DND-41 (cell line): Measurements from ENCODE around the gene ANKMY1.

Source experiments
- ATAC-seq: fragments of 200-7000 bp; cut with Tn5 transposase; 3 replicates; pipeline ENCODE4 v1.9.1; 2021; ENCODE audit warnings: low read depth; ENCODE audit not compliant: insufficient read depth
- DNase-seq: peaks from one replicate; pipeline ENCODE4 v3.0.0-alpha.2; 2020
- H2AFZ ChIP-seq: 2 replicates; pipeline ENCODE4 v1.6.0; 2012; ENCODE audit warnings: low read depth, low read length
- H3K27ac ChIP-seq: 2 replicates; pipeline ENCODE4 v1.5.1; 2012; ENCODE audit warnings: low read length, inconsistent platforms
- H3K27me3 ChIP-seq: fragments of 200-600 bp; sonication (generic); 2 replicates; pipeline ENCODE4 v1.6.0; 2012; ENCODE audit warnings: low read length, mild to moderate bottlenecking, inconsistent platforms; ENCODE audit not compliant: insufficient read depth, poor library complexity
- H3K36me3 ChIP-seq: 2 replicates; pipeline ENCODE4 v1.5.1; 2012; ENCODE audit warnings: low read length, inconsistent platforms; ENCODE audit not compliant: insufficient read depth
- H3K4me1 ChIP-seq: 2 replicates; pipeline ENCODE4 v1.5.1; 2012; ENCODE audit warnings: mild to moderate bottlenecking, low read length; ENCODE audit not compliant: insufficient read depth
- H3K4me2 ChIP-seq: 2 replicates; pipeline ENCODE4 v1.6.0; 2012; ENCODE audit warnings: mild to moderate bottlenecking, moderate library complexity, low read length, inconsistent platforms; ENCODE audit not compliant: insufficient read depth
- H3K4me3 ChIP-seq, 2 experiments: fragments of 200-600 bp in 1 of 2; shearing (Covaris generic) in 1 of 2; 2 replicates each; pipeline ENCODE4 v1.5.1; 2012 to 2016; ENCODE audit warnings: inconsistent platforms in 2 of 2, low read length in 2 of 2, mild to moderate bottlenecking in 2 of 2, low read depth in 1 of 2, moderate library complexity in 1 of 2
- H3K79me2 ChIP-seq: 2 replicates; pipeline ENCODE4 v1.6.0; 2012; ENCODE audit warnings: low read length, inconsistent platforms; ENCODE audit not compliant: insufficient read depth
- H3K9ac ChIP-seq: 2 replicates; pipeline ENCODE4 v1.6.0; 2012; ENCODE audit warnings: low read depth, mild to moderate bottlenecking, inconsistent platforms, low read length, moderate library complexity
- H3K9me3 ChIP-seq: 2 replicates; pipeline ENCODE4 v1.5.1; 2012; ENCODE audit warnings: low read length, moderate library complexity, mild to moderate bottlenecking, inconsistent platforms; ENCODE audit not compliant: insufficient read depth, severe bottlenecking
- H4K20me1 ChIP-seq: 2 replicates; pipeline ENCODE4 v1.6.0; 2012; ENCODE audit warnings: low read length; ENCODE audit not compliant: insufficient read depth
- CTCF ChIP-seq: IDR thresholded peaks from 2 replicates; pipeline ENCODE4 v1.5.1; 2012; ENCODE audit warnings: borderline replicate concordance, low read length, moderate library complexity, mild to moderate bottlenecking; ENCODE audit not compliant: poor library complexity, severe bottlenecking; ENCODE audit errors: extremely low read depth
- EZH2 ChIP-seq: IDR thresholded peaks from 3 replicates; pipeline ENCODE4 v1.6.1; 2012; ENCODE audit warnings: borderline replicate concordance, low read depth, mild to moderate bottlenecking, moderate library complexity, low read length, inconsistent platforms; ENCODE audit not compliant: severe bottlenecking

Gene ANKMY1

GRCh38 chr2:240568678-240569522, 11.1 kb upstream of the ANKMY1 start:
- no peaks in the 10 kb centered on the region for H3K9me3 ChIP-seq
- peak overlapping the region; percentile 88 for H3K9ac ChIP-seq
- H3K27me3 ChIP-seq, result no peaks in the 10 kb centered on the region
- H3K4me3 ChIP-seq, result peak overlapping the region; percentile 64 to 71; a peak in 3 of 4 replicates
- no peak for TF ChIP-seq CTCF
- no peak for TF ChIP-seq EZH2
- ATAC-seq (0 out of 3 replicates have a peak, but pooled peaks have one; percentile 1), DNase-seq (peak; percentile 69)
- H3K36me3 ChIP-seq, result peaks cover 34% of the 10 kb centered on the region
- H3K4me2 ChIP-seq, result peak overlapping the region; percentile 81
- H3K4me1 ChIP-seq, result peaks cover 61% of the 10 kb centered on the region
- peaks cover 43% of the 10 kb centered on the region for H4K20me1 ChIP-seq
- peak overlapping the region; percentile 77 for H2AFZ ChIP-seq
- peaks cover 59% of the 10 kb centered on the region for H3K79me2 ChIP-seq
- peak overlapping the region; percentile 62 for H3K27ac ChIP-seq

- Histone ChIP-seq H3K79me2 (peaks cover 64% of the 10 kb centered on the region), H3K4me3 (peak within 1 kb of the TSS; percentile 64 to 84; a peak in 3 of 4 replicates), H3K36me3 (peaks cover 31% of the 10 kb centered on the region), H3K4me2 (peak within 1 kb of the TSS; percentile 81), H3K27me3 (no peaks in the 10 kb centered on the region), H2AFZ (peak within 1 kb of the TSS; percentile 79), H3K9ac (peak within 1 kb of the TSS; percentile 88), H4K20me1 (peaks cover 35% of the 10 kb centered on the region), H3K4me1 (peaks cover 67% of the 10 kb centered on the region), H3K9me3 (no peaks in the 10 kb centered on the region), H3K27ac (peak within 1 kb of the TSS; percentile 85)
- DNase-seq (peak; percentile 61), ATAC-seq (peak; percentile 13)
- TF ChIP-seq EZH2 (no peak), CTCF (peak; percentile 10)
These were observed 10.3 kb upstream of the ANKMY1 start, which contains the start of gene RNPEPL1 for GRCh38 chr2:240567872-240568677. Gene RNPEPL1, plus strand, starts transcription at chr2:240568484. Its CDS starts 103 bp downstream, at chr2:240568587.

DNA sequence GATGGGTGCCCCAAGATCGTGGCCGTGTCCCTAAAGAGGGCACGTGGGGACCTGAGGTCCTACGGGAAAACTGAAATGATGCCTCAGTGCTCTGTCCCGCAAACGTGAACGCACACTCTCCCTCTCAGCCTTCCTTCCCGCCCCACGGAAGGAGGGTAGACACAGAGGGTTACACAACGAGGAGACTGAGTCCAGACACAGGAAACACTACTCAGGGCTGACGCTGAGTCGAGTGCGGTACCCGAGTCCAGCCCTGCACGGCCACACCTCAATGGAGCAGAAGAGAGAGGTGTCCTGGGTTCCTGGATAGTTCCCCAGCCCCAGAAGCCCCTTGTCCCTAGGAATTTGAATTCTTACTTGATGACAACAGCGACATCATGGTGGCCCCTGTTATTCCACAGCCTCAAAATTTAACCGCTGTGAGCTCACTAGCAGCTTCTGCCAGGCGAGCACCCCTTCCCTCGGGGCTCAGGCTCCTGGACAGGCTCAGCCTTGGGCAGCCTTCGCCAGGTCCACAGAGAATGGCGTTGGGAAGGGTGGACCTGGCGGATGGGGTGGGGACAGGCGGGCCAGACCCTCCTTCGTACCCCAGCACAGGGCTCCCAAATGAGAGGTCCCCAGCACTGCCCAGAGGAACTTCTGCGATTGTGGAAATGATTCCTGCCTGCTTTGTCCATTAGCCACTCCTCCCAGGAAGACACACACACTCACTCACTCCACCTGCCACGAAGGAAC, 9.5 kb upstream of the ANKMY1 start:
- peak overlapping the region; percentile 84 for H3K9ac ChIP-seq
- H3K36me3 ChIP-seq, result peaks cover 32% of the 10 kb centered on the region
- peak; percentile 24 for DNase-seq
- H3K4me2 ChIP-seq, result peak overlapping the region; percentile 80
- no peaks in the 10 kb centered on the region for H3K9me3 ChIP-seq
- H3K27ac ChIP-seq, result peak overlapping the region; percentile 85
- H3K4me3 ChIP-seq, result peak overlapping the region; percentile 25 to 84; a peak in 3 of 4 replicates
- peaks cover 74% of the 10 kb centered on the region for H3K4me1 ChIP-seq
- peak overlapping the region; percentile 79 for H2AFZ ChIP-seq
- peaks cover 69% of the 10 kb centered on the region for H3K79me2 ChIP-seq
- peaks cover 31% of the 10 kb centered on the region for H4K20me1 ChIP-seq
- H3K27me3 ChIP-seq, result no peaks in the 10 kb centered on the region
- TF ChIP-seq CTCF, result no peak
- no peak for TF ChIP-seq EZH2
- no peak for ATAC-seq
